ENCODE data around the gene IGHMBP2. TPM values are rescaled to one million over a fixed set of nuclear protein-coding genes. Genes with fewer than 3 reads are reported as not detected.

The IGHMBP2 gene
- total and polyA plus RNA-seq, 7 donors = 5.4 to 41.3 (median 15.7) TPM

- no peak for TF ChIP-seq POLR2AphosphoS5 (IDR thresholded peaks at IDR 0.05)
- TF ChIP-seq POLR2A (IDR thresholded peaks at IDR 0.05) = no peak
- TF ChIP-seq EP300 (IDR thresholded peaks at IDR 0.05) = no peak
- Histone ChIP-seq H3K9me3 (peaks cover 0 to 7% (median 2%) of the 10 kb centered on the region in 4 donors), H3K27ac (no peak overlapping the region), H3K36me3 (no peaks in the 10 kb centered on the region), H3K4me1 (peaks cover 0 to 7% (median 5%) of the 10 kb centered on the region in 4 donors), H3K27me3 (no peaks in the 10 kb centered on the region), H3K4me3 (no peak overlapping the region)
- 89 to 90% methylated on average over 11 of the region's 11 CpGs for WGBS, 2 donors
- no peak for DNase-seq
- intact Hi-C loops (cut with DNase I) = no loop called here
These were observed 38.5 kb upstream of the IGHMBP2 start for GRCh38 chr11:68865241-68865640.

DNA sequence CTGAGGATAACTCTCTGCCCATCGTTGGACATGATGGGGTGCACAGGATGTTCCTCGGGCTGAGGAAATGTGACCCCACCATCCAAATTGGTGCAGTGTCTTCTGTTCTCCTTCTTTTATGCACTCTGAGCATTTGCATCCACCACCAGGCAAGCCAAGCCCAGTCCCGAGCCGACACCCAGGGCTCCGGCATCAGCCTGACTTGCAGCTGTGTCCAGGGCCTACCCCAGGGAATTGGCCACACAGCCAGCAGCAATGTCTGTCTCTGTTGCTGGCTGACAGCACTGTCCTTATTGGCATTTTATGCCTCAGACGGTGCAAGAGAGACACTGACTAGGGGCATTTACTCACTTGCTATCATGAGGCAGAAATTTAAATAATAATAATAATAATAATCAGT lies 36.6 kb upstream of the IGHMBP2 start:
- no peak for DNase-seq
- peaks cover 0 to 7% (median 2%) of the 10 kb centered on the region in 4 donors for H3K9me3 ChIP-seq
- no peak overlapping the region for H3K27ac ChIP-seq
- intact Hi-C loops (cut with DNase I) = no loop called here
- no peaks in the 10 kb centered on the region for H3K27me3 ChIP-seq
- H3K4me3 ChIP-seq = no peak overlapping the region
- H3K4me1 ChIP-seq = peaks cover 0 to 12% (median 10%) of the 10 kb centered on the region in 4 donors
- TF ChIP-seq POLR2A (IDR thresholded peaks at IDR 0.05) (no peak), POLR2AphosphoS5 (IDR thresholded peaks at IDR 0.05) (no peak), EP300 (IDR thresholded peaks at IDR 0.05) (no peak)
- TF ChIP-seq, protein P1, sequence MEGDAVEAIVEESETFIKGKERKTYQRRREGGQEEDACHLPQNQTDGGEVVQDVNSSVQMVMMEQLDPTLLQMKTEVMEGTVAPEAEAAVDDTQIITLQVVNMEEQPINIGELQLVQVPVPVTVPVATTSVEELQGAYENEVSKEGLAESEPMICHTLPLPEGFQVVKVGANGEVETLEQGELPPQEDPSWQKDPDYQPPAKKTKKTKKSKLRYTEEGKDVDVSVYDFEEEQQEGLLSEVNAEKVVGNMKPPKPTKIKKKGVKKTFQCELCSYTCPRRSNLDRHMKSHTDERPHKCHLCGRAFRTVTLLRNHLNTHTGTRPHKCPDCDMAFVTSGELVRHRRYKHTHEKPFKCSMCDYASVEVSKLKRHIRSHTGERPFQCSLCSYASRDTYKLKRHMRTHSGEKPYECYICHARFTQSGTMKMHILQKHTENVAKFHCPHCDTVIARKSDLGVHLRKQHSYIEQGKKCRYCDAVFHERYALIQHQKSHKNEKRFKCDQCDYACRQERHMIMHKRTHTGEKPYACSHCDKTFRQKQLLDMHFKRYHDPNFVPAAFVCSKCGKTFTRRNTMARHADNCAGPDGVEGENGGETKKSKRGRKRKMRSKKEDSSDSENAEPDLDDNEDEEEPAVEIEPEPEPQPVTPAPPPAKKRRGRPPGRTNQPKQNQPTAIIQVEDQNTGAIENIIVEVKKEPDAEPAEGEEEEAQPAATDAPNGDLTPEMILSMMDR (IDR thresholded peaks at IDR 0.05) = no peak
- no peaks in the 10 kb centered on the region for H3K36me3 ChIP-seq
- whole genome bisulfite sequencing, 2 donors = 79 to 88% methylated on average over 6 of the region's 6 CpGs

- DNase-seq = no peak
- Histone ChIP-seq H3K27ac (no peak overlapping the region), H3K36me3 (no peaks in the 10 kb centered on the region), H3K9me3 (peaks cover 0 to 7% (median 2%) of the 10 kb centered on the region in 4 donors), H3K4me1 (peaks cover 0 to 15% (median 11%) of the 10 kb centered on the region in 4 donors), H3K27me3 (no peaks in the 10 kb centered on the region), H3K4me3 (no peak overlapping the region)
- 92 to 94% methylated on average over 18 of the region's 18 CpGs for WGBS, 2 donors
- TF ChIP-seq POLR2A (IDR thresholded peaks at IDR 0.05) (no peak), POLR2AphosphoS5 (IDR thresholded peaks at IDR 0.05) (no peak), EP300 (IDR thresholded peaks at IDR 0.05) (no peak)
- TF ChIP-seq, protein P1 (IDR thresholded peaks at IDR 0.05) = no peak
- intact Hi-C loops (cut with DNase I) = no loop called here
These were observed 35.4 kb upstream of the IGHMBP2 start for GRCh38 chr11:68868221-68868835.

DNA sequence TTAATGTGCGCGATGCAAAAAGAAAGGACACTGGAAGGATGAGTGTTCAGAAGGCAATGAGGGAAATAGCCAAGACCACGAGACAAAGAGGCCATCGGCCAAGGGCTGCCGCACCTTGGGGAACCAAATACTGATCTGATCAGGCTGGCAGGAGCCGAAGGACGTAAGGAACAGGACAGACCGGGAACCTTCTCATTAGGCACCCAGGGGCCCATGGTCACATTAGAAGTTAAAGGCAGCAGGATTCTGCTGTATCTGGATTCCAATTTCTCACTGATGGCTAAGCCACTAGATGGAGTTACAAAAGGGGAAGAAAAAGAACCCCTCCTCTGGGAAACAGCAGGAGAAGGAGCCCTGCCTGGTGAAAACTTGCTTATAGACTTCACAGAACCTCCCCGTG lies 33.2 kb upstream of the IGHMBP2 start:
- H3K27ac ChIP-seq = peak overlapping the region in 1 of 4 donors; percentile 43
- DNase-seq = no peak
- no peaks in the 10 kb centered on the region for H3K9me3 ChIP-seq
- H3K4me1 ChIP-seq = peaks cover 0 to 15% (median 11%) of the 10 kb centered on the region in 4 donors
- intact Hi-C loops (cut with DNase I) = loop anchor here (5.0 kb wide), 1 partner anchor 38 kb away; no protein-coding TSS in a partner anchor
- H3K4me3 ChIP-seq = peak overlapping the region; percentile 33 to 52 (median 44)
- WGBS, 2 donors = 45 to 48% methylated on average over 9 of the region's 9 CpGs
- no peak for TF ChIP-seq POLR2AphosphoS5 (IDR thresholded peaks at IDR 0.05)
- TF ChIP-seq POLR2A (IDR thresholded peaks at IDR 0.05) = no peak
- TF ChIP-seq, protein P1 (IDR thresholded peaks at IDR 0.05) = no peak
- no peak for TF ChIP-seq EP300 (IDR thresholded peaks at IDR 0.05)
- H3K36me3 ChIP-seq = no peaks in the 10 kb centered on the region
- H3K27me3 ChIP-seq = peaks cover 0 to 2% (median 0%) of the 10 kb centered on the region in 3 donors

GRCh38 chr11:68872216-68873003 lies 31.3 kb upstream of the IGHMBP2 start:
- no peak overlapping the region for H3K27ac ChIP-seq
- 60 to 76% methylated on average over 12 of the region's 12 CpGs for WGBS, 2 donors
- no peaks in the 10 kb centered on the region for H3K9me3 ChIP-seq
- TF ChIP-seq, protein P1 (IDR thresholded peaks at IDR 0.05) = no peak
- H3K4me1 ChIP-seq = peaks cover 0 to 15% (median 11%) of the 10 kb centered on the region in 4 donors
- no peaks in the 10 kb centered on the region for H3K36me3 ChIP-seq
- intact Hi-C loops (cut with DNase I) = loop anchor here (5.0 kb wide), 1 partner anchor 40 kb away; no protein-coding TSS in a partner anchor
- no peak for DNase-seq
- no peak overlapping the region for H3K4me3 ChIP-seq
- H3K27me3 ChIP-seq = peaks cover 0 to 6% (median 0%) of the 10 kb centered on the region in 3 donors

Data from sigmoid colon (tissue), 7 donors.